SU-DHL-6 (cell line): ENCODE measurements around the gene THEM5.

Experiments used
- H2AFZ ChIP-seq: fragments of 200-600 bp; sonication (generic); 2 replicates; pipeline ENCODE4 v1.6.1; 2014; ENCODE audit warnings: low read depth, mild to moderate bottlenecking, moderate library complexity, mixed read lengths, antibody characterized with exemption, low read length; ENCODE audit not compliant: severe bottlenecking
- H3F3A ChIP-seq: fragments of 200-600 bp; shearing (Covaris generic); 2 replicates; pipeline ENCODE4 v1.6.0; 2016; ENCODE audit warnings: antibody characterized with exemption, mild to moderate bottlenecking; ENCODE audit not compliant: insufficient read depth
- H3K27ac ChIP-seq: fragments of 200-600 bp; sonication (generic); 2 replicates; pipeline ENCODE4 v1.5.1; 2016; ENCODE audit warnings: low read depth, mild to moderate bottlenecking, low read length, moderate library complexity, mixed read lengths
- H3K27me3 ChIP-seq: fragments of 200-600 bp; sonication (generic), shearing (Covaris generic); 2 replicates; pipeline ENCODE4 v1.6.0; 2014; ENCODE audit warnings: mild to moderate bottlenecking, low read length
- H3K36me3 ChIP-seq: fragments of 200-600 bp; sonication (generic); 2 replicates; pipeline ENCODE4 v1.6.1; 2014; ENCODE audit warnings: mild to moderate bottlenecking, low read length, mixed read lengths
- H3K4me2 ChIP-seq: fragments of 300-600, 200-600 bp; shearing (Covaris generic), sonication (generic); 2 replicates; pipeline ENCODE4 v1.6.0; 2014; ENCODE audit warnings: low read length, low read depth, mild to moderate bottlenecking; ENCODE audit not compliant: poor library complexity, severe bottlenecking
- H3K4me3 ChIP-seq: fragments of 200-600 bp; sonication (generic); 2 replicates; pipeline ENCODE4 v1.5.1; 2014; ENCODE audit warnings: antibody characterized with exemption, low read length, mild to moderate bottlenecking, mixed read lengths; ENCODE audit not compliant: insufficient read depth, poor library complexity, severe bottlenecking
- H3K79me2 ChIP-seq: fragments of 200-600 bp; sonication (generic); 2 replicates; pipeline ENCODE4 v1.6.1; 2014; ENCODE audit warnings: mild to moderate bottlenecking, low read length, moderate library complexity; ENCODE audit not compliant: insufficient read depth
- H3K9ac ChIP-seq: fragments of 200-600 bp; sonication (generic); 2 replicates; pipeline ENCODE4 v1.7.0; 2014; ENCODE audit warnings: mild to moderate bottlenecking, low read length
- H3K9me2 ChIP-seq: fragments of 200-600 bp; sonication (generic); replicated peaks from 2 replicates; pipeline ENCODE4 v1.6.1; 2014; ENCODE audit warnings: low read length; ENCODE audit not compliant: insufficient read depth
- H3K9me3 ChIP-seq: fragments of 200-600 bp; sonication (generic); 2 replicates; pipeline ENCODE4 v1.6.1; 2014; ENCODE audit warnings: low read length, mixed read lengths; ENCODE audit not compliant: insufficient read depth
- H4K20me1 ChIP-seq: fragments of 200-600 bp; sonication (generic); 2 replicates; pipeline ENCODE4 v1.6.1; 2014; ENCODE audit warnings: low read depth, mild to moderate bottlenecking, antibody characterized with exemption, low read length, moderate library complexity, mixed read lengths
- EZH2phosphoT487 ChIP-seq: fragments of 200-600 bp; sonication (generic), shearing (Covaris generic); conservative IDR thresholded peaks from 2 replicates; pipeline ENCODE4 v1.6.1; 2018; ENCODE audit warnings: mild to moderate bottlenecking, antibody characterized with exemption, low read length, moderate library complexity, mixed read lengths
- TF ChIP-seq, protein P1 (sequence below): fragments of 200-600 bp; sonication (generic); IDR thresholded peaks from one replicate; pipeline ENCODE4 v1.5.1; 2017; ENCODE audit warnings: antibody characterized with exemption, mild to moderate bottlenecking, low read length, moderate library complexity; ENCODE audit not compliant: insufficient read depth, poor library complexity, severe bottlenecking

THEM5 gene

GRCh38 chr1:151819976-151820623 lies 33.4 kb downstream of the THEM5 start:
- H3K27ac ChIP-seq, result no peak overlapping the region
- H3K79me2 ChIP-seq, result no peaks in the 10 kb centered on the region

GRCh38 chr1:151819227-151819835 lies 34.2 kb downstream of the THEM5 start:
- H3K27ac ChIP-seq, result no peak overlapping the region
- H3K9me2 ChIP-seq, result no peaks in the 10 kb centered on the region
- H2AFZ ChIP-seq, result no peak overlapping the region
- H3K36me3 ChIP-seq, result no peaks in the 10 kb centered on the region
- no peaks in the 10 kb centered on the region for H3K27me3 ChIP-seq
- no peak for TF ChIP-seq EZH2phosphoT487
- TF ChIP-seq, protein P1, sequence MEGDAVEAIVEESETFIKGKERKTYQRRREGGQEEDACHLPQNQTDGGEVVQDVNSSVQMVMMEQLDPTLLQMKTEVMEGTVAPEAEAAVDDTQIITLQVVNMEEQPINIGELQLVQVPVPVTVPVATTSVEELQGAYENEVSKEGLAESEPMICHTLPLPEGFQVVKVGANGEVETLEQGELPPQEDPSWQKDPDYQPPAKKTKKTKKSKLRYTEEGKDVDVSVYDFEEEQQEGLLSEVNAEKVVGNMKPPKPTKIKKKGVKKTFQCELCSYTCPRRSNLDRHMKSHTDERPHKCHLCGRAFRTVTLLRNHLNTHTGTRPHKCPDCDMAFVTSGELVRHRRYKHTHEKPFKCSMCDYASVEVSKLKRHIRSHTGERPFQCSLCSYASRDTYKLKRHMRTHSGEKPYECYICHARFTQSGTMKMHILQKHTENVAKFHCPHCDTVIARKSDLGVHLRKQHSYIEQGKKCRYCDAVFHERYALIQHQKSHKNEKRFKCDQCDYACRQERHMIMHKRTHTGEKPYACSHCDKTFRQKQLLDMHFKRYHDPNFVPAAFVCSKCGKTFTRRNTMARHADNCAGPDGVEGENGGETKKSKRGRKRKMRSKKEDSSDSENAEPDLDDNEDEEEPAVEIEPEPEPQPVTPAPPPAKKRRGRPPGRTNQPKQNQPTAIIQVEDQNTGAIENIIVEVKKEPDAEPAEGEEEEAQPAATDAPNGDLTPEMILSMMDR, result no peak
- no peaks in the 10 kb centered on the region for H4K20me1 ChIP-seq
- H3K4me2 ChIP-seq, result no peak overlapping the region
- no peak overlapping the region for H3K9ac ChIP-seq
- no peak overlapping the region for H3K4me3 ChIP-seq
- H3K9me3 ChIP-seq, result no peaks in the 10 kb centered on the region
- no peaks in the 10 kb centered on the region for H3K79me2 ChIP-seq
- H3F3A ChIP-seq, result no peaks in the 10 kb centered on the region

More at GRCh38 chr1:151819976-151820623, 33.4 kb downstream of the THEM5 start:
- H2AFZ ChIP-seq, result no peak overlapping the region
- no peaks in the 10 kb centered on the region for H4K20me1 ChIP-seq
- H3F3A ChIP-seq, result no peaks in the 10 kb centered on the region
- no peak overlapping the region for H3K4me2 ChIP-seq
- H3K27me3 ChIP-seq, result no peaks in the 10 kb centered on the region
- no peak overlapping the region for H3K9ac ChIP-seq
- no peak overlapping the region for H3K4me3 ChIP-seq
- no peaks in the 10 kb centered on the region for H3K36me3 ChIP-seq
- no peaks in the 10 kb centered on the region for H3K9me2 ChIP-seq
- TF ChIP-seq, protein P1, result no peak
- TF ChIP-seq EZH2phosphoT487, result no peak
- H3K9me3 ChIP-seq, result no peaks in the 10 kb centered on the region

- H3F3A ChIP-seq, result no peaks in the 10 kb centered on the region
- TF ChIP-seq EZH2phosphoT487, result no peak
- TF ChIP-seq, protein P1, result no peak
- H2AFZ ChIP-seq, result no peak overlapping the region
- no peaks in the 10 kb centered on the region for H3K9me2 ChIP-seq
- H3K9me3 ChIP-seq, result no peaks in the 10 kb centered on the region
- no peaks in the 10 kb centered on the region for H4K20me1 ChIP-seq
- H3K36me3 ChIP-seq, result no peaks in the 10 kb centered on the region
- H3K4me3 ChIP-seq, result no peak overlapping the region
- no peak overlapping the region for H3K27ac ChIP-seq
- no peak overlapping the region for H3K9ac ChIP-seq
- H3K4me2 ChIP-seq, result no peak overlapping the region
- no peaks in the 10 kb centered on the region for H3K27me3 ChIP-seq
- H3K79me2 ChIP-seq, result no peaks in the 10 kb centered on the region
Observed at GRCh38 chr1:151817353-151817730, 36.2 kb downstream of the THEM5 start.
